Lower leg skin (tissue), 4 donors: ENCODE measurements around the gene NTM. TPM values are rescaled to one million over a fixed set of nuclear protein-coding genes. Genes with fewer than 3 reads are reported as not detected.
A peak's percentile ranks its signal among the peaks of the same experiment; 100 is the strongest.

Experiments
- DNase-seq, 2 donors: peaks; one replicate each; pipeline ENCODE4 v3.0.0-alpha.2; 2019; ENCODE audit warnings: low spot score in 2 of 2
- H3K4me3 ChIP-seq: fragments of 200-600 bp; sonication (generic); 2 replicates; pipeline ENCODE4 v1.5.1; 2017; ENCODE audit warnings: mild to moderate bottlenecking, low read depth; ENCODE audit not compliant: poor library complexity, severe bottlenecking
- POLR2A ChIP-seq, 2 donors: fragments of 450-650 bp; IDR thresholded peaks; one replicate each; pipeline ENCODE4 v1.6.1; 2016 to 2017; ENCODE audit warnings: antibody characterized with exemption in 2 of 2, mild to moderate bottlenecking in 1 of 2, moderate library complexity in 1 of 2
- WGBS, 2 donors: methylation state at CpG; one replicate each; pipeline ENCODE4 v1.1.5; 2018; 5-methylcytosine and 5-hydroxymethylcytosine counted together
- intact Hi-C: fragments of 100-400 bp; cut with DNase I; formaldehyde crosslinking; loops from one replicate; pipeline ENCODE4 v1.15.0; 2023; ENCODE audit warnings: low total_unique reads
- total RNA-seq, 4 donors: library from RNA; depleted of rRNA; stranded (reverse); fragments of >200 nt; gene quantifications; one replicate each; pipeline ENCODE4 v1.1.0, GENCODE V29; 2016
- TF ChIP-seq, protein P1 (sequence below), 3 donors: fragments of 450-650 bp; IDR thresholded peaks; one replicate each; pipeline ENCODE4 v1.5.1; 2016; ENCODE audit warnings: antibody characterized with exemption in 3 of 3, mild to moderate bottlenecking in 3 of 3, moderate library complexity in 2 of 3

NTM gene
- total RNA-seq, 4 donors from 2014 or later: 2.8 to 5.7 (median 4.9) TPM

DNA sequence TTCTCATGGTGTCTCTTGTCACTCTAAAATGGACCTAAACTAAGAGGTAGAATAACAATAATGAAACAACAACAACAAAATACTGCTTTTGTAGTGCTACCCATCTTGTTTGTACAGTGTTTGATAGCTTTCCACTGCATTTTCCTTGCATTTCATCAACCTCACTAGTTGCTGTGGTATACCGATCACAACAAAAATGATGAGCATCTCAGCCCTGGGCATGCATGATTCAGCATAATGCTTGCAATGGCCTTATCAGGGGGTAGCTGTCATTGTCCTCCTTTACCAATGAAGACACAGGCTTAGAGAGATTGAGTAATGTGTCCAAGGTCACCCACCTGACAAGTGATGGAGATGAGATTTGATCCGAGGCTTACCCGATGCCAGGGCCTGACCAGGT is 682.5 kb downstream of the NTM start:
- no peak overlapping the region for H3K4me3 ChIP-seq
- intact Hi-C loops: no loop called here
- 91 to 96% methylated on average over 3 of the region's 3 CpGs for WGBS, 2 donors
- TF ChIP-seq POLR2A (IDR thresholded peaks at IDR 0.05): no peak
- TF ChIP-seq, protein P1, sequence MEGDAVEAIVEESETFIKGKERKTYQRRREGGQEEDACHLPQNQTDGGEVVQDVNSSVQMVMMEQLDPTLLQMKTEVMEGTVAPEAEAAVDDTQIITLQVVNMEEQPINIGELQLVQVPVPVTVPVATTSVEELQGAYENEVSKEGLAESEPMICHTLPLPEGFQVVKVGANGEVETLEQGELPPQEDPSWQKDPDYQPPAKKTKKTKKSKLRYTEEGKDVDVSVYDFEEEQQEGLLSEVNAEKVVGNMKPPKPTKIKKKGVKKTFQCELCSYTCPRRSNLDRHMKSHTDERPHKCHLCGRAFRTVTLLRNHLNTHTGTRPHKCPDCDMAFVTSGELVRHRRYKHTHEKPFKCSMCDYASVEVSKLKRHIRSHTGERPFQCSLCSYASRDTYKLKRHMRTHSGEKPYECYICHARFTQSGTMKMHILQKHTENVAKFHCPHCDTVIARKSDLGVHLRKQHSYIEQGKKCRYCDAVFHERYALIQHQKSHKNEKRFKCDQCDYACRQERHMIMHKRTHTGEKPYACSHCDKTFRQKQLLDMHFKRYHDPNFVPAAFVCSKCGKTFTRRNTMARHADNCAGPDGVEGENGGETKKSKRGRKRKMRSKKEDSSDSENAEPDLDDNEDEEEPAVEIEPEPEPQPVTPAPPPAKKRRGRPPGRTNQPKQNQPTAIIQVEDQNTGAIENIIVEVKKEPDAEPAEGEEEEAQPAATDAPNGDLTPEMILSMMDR (IDR thresholded peaks at IDR 0.05): no peak
- no peak for DNase-seq

DNA sequence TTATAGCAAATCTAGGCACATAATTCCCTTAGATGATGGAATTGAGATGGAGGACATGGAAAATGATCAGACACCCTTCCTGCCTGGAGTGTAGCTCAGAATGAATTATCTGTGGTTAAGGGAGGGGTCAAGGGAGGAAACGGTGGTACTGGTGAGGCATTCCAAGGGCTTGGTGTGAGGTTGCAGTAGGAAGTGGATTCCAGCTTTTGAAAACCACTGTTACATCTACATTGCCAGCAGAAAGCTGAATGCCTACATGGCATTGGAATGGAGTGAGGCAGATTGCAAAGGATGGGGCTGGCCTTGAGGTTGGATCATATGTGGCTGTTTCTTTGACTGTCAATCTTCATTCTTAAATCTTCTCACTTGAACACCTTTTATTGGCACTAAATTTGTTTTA is 684.4 kb downstream of the NTM start:
- 7 to 26% methylated on average over 1 of the region's 1 CpG for WGBS, 2 donors
- no peak for DNase-seq
- TF ChIP-seq POLR2A (IDR thresholded peaks at IDR 0.05): no peak
- TF ChIP-seq, protein P1 (IDR thresholded peaks at IDR 0.05): no peak
- intact Hi-C loops: no loop called here
- no peak overlapping the region for H3K4me3 ChIP-seq

DNA sequence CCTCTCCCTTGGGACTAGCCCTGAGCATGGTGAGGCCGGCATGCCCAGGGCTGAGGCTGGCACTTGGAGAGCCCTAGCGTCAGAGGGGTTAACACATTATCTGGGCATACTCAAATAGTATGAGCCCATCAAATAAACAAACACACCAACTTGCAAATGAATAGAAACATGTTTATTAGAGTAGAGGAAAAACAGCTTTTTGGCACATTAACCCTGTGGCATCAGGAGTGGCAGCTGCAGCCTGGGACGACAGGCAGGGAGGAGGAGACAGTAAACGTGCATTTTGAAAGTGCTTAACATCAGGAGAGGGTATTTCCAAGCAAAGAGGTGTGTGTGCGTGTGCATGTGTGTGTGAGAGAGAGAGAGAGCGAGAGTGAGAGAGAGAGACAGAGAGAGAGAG is 684.9 kb downstream of the NTM start:
- intact Hi-C loops: no loop called here
- no peak overlapping the region for H3K4me3 ChIP-seq
- WGBS, 2 donors: 70 to 77% methylated on average over 6 of the region's 6 CpGs
- DNase-seq: no peak
- TF ChIP-seq POLR2A (IDR thresholded peaks at IDR 0.05): no peak
- TF ChIP-seq, protein P1 (IDR thresholded peaks at IDR 0.05): no peak

DNA sequence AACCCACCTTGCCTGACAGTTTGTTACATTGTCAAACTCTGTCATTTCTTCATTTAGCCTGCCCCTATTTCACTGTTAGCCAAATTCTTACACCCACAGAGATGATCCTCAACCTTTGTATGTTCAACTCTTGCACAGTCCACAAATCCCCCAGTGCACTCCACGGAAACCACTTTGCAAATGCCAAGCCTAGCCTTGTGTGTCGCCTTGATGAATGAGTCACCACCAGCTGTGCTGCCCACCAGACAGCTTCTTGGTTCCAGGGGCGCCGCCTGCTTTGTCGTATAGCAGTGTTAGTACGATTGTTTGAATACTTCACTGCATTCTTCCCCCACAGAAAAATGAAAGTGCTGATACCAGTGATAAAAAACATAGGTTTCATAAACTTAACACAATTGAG is 686.3 kb downstream of the NTM start:
- WGBS, 2 donors: 43 to 65% methylated on average over 6 of the region's 6 CpGs
- H3K4me3 ChIP-seq: no peak overlapping the region
- no peak for DNase-seq
- intact Hi-C loops: no loop called here
- TF ChIP-seq, protein P1 (IDR thresholded peaks at IDR 0.05): no peak

DNA sequence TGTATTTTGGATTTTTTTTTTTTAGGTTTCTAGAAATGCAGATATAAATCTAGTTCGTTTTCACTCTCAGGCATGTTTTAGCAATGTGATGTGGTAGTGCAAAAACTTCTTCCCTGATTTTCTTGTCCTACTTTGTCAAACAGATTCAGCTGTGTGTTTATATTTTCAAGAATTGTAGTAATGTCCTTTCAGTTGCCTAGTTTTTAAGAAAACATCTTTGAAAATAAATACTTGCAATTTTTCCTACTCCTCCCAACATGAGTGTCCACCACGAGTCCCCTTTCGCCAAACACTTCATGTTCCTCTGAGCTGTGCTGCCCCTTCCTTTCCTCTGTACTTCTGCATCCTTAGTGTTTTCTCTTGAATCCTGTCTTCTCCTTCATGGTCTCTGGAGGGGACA is 686.9 kb downstream of the NTM start:
- intact Hi-C loops: no loop called here
- DNase-seq: no peak
- no peak overlapping the region for H3K4me3 ChIP-seq
- TF ChIP-seq POLR2A (IDR thresholded peaks at IDR 0.05): no peak
- TF ChIP-seq, protein P1 (IDR thresholded peaks at IDR 0.05): no peak
- WGBS, 2 donors: 46 to 67% methylated on average over 3 of the region's 3 CpGs

DNA sequence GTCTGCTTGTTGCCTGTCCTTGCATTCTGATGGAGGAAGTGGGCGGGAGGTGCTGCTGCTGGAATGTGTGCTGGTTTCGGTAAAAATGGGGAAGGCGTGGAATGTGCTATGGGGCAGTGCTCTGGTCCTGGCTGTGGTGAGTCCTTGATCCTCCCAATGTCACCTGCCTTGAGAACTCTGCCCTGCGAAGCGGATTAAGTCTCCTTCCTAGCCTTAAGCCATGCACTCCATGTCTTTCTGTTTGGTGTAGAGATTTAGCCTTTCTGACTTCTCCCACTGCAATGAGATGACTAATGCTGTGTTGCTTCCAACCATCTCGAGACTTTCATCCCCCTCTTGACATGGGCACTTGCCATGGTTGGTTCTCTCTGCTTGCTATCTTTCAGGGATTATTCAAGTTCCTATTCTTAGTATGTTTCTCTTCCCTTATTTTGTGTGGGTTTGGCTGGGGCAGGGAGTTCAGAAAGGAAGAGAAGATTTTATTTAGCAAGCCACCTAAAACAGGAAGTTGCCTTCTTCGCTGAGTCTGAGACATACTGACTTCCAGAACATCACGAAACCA is 687.9 kb downstream of the NTM start:
- TF ChIP-seq POLR2A (IDR thresholded peaks at IDR 0.05): no peak
- intact Hi-C loops: no loop called here
- no peak overlapping the region for H3K4me3 ChIP-seq
- peak in 1 of 2 donors; percentile 20 for DNase-seq
- WGBS, 2 donors: 71 to 76% methylated on average over 8 of the region's 8 CpGs
